Measurements from ENCODE around the gene TTLL9. TPM values are rescaled to one million over a fixed set of nuclear protein-coding genes. Genes with fewer than 3 reads are reported as not detected.

The TTLL9 gene
- polyA plus RNA-seq, 1 of the 3 experiments (the other 2 are of a cell fraction), result 0.23 TPM

DNA sequence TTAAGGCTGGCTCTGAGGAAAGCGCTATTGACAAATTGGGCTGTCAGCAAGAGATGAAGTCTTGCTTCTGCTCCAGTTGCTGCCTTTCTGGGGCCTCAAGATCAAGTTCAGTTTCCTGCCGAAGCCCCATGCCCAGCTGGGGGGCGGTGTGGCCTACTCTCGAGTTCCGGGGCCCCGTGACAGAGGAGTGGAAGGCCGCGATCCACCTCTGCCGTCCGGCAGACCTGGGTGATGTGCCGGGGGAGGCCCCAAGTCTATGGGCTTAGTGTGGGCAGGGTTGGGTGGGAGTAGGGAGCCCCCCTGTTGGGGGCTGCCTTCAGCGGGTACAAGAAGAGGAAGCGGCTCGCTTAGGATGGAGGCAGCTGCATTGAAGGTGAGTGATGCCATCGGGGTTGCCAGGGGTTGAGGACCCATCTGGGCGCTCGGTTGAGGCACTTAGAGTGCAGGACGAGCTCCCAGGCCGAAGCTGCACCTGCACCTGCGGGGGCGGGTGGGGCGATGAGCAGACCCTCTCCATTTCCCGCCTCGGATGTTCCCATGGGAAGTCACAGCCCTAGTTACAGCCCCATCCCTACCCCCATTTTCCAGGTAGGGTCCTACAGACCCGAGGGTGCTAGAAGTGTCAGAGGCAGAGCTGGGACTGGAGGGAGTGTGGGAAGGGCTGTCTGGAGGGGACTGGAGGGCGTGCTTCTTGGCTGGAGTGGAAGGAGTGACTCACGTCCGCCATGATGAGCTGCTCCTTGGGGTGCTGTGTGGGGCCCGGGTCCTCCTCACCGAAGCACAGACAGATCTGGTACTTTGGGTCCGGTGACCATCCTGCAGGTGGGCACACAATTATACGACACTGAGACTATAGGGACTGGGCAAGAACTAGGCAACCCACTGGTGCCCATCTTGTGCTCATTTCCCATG lies 22.1 kb upstream of the TTLL9 start:
- Histone ChIP-seq H3K4me3 (ENCODE audit: low read depth in 2 of 2, low read length in 1 of 2) (no peak overlapping the region), H3K4me2 (no peak overlapping the region), H3K9me2 (no peaks in the 10 kb centered on the region), H3K27ac (ENCODE audit: low read depth in 2 of 2, low read length in 1 of 2) (no peak overlapping the region), H3K79me2 (ENCODE audit: insufficient read depth) (no peaks in the 10 kb centered on the region), H3F3A (replicated peaks; ENCODE audit: insufficient read depth) (no peaks in the 10 kb centered on the region), H3K9ac (no peak overlapping the region), H3K4me1 (ENCODE audit: control insufficient read depth in 1 of 2, insufficient read depth in 2 of 2, low read depth in 1 of 2, low read length in 1 of 2) (peaks cover 4 to 6% of the 10 kb centered on the region in 2 experiments; a peak in 2 of 4 replicates), H2AFZ (ENCODE audit: low read depth) (no peak overlapping the region), H3K36me3 (replicated peaks in 1 of 2; ENCODE audit: control insufficient read depth in 1 of 2, insufficient read depth in 2 of 2, low read length in 1 of 2) (no peaks in the 10 kb centered on the region), H3K9me3 (no peaks in the 10 kb centered on the region), H3K27me3 (ENCODE audit: insufficient read depth) (no peaks in the 10 kb centered on the region; the same call in 1 of the 2 replicates), H4K20me1 (ENCODE audit: insufficient read depth) (no peaks in the 10 kb centered on the region)
- CTCF ChIA-PET, result interaction anchor here (1.1 to 5.4 kb wide), 9 partner anchors 7 to 188 kb away, joined by 3 to 86 read pairs (median 27); partner anchors contain the start of gene PDRG1
- 86% methylated on average over 27 of the region's 32 CpGs for WGBS (ENCODE audit: low lambda C conversion rate)
- TF ChIP-seq, protein P1, sequence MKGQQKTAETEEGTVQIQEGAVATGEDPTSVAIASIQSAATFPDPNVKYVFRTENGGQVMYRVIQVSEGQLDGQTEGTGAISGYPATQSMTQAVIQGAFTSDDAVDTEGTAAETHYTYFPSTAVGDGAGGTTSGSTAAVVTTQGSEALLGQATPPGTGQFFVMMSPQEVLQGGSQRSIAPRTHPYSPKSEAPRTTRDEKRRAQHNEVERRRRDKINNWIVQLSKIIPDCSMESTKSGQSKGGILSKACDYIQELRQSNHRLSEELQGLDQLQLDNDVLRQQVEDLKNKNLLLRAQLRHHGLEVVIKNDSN (IDR thresholded peaks at IDR 0.05; ENCODE audit: borderline replicate concordance, low read depth), result no peak
- TF ChIP-seq PBX3 (IDR thresholded peaks at IDR 0.05) (no peak), TEAD4 (IDR thresholded peaks at IDR 0.05; ENCODE audit: borderline replicate concordance, insufficient read depth) (no peak), SIN3A (IDR thresholded peaks at IDR 0.05; ENCODE audit: borderline replicate concordance, low read depth, low read length) (no peak), ELF1 (IDR thresholded peaks at IDR 0.05) (no peak), SMC3 (IDR thresholded peaks at IDR 0.05; ENCODE audit: low read depth, low read length) (no peak), RCOR1 (IDR thresholded peaks at IDR 0.05; ENCODE audit: low read length) (no peak), FOSL2 (IDR thresholded peaks at IDR 0.05; ENCODE audit: borderline replicate concordance, low read depth) (no peak), YY1 (IDR thresholded peaks at IDR 0.05; ENCODE audit: low read depth) (no peak), FOXJ3 (CRISPR knock-in tag; IDR thresholded peaks at IDR 0.05) (no peak), USF2 (IDR thresholded peaks at IDR 0.05; ENCODE audit: borderline replicate concordance, low read depth, low read length) (no peak), JUND (IDR thresholded peaks at IDR 0.05) (no peak), FOXM1 (IDR thresholded peaks at IDR 0.05; ENCODE audit: low read depth) (no peak)
- TF ChIP-seq, protein P2, sequence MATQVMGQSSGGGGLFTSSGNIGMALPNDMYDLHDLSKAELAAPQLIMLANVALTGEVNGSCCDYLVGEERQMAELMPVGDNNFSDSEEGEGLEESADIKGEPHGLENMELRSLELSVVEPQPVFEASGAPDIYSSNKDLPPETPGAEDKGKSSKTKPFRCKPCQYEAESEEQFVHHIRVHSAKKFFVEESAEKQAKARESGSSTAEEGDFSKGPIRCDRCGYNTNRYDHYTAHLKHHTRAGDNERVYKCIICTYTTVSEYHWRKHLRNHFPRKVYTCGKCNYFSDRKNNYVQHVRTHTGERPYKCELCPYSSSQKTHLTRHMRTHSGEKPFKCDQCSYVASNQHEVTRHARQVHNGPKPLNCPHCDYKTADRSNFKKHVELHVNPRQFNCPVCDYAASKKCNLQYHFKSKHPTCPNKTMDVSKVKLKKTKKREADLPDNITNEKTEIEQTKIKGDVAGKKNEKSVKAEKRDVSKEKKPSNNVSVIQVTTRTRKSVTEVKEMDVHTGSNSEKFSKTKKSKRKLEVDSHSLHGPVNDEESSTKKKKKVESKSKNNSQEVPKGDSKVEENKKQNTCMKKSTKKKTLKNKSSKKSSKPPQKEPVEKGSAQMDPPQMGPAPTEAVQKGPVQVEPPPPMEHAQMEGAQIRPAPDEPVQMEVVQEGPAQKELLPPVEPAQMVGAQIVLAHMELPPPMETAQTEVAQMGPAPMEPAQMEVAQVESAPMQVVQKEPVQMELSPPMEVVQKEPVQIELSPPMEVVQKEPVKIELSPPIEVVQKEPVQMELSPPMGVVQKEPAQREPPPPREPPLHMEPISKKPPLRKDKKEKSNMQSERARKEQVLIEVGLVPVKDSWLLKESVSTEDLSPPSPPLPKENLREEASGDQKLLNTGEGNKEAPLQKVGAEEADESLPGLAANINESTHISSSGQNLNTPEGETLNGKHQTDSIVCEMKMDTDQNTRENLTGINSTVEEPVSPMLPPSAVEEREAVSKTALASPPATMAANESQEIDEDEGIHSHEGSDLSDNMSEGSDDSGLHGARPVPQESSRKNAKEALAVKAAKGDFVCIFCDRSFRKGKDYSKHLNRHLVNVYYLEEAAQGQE (IDR thresholded peaks at IDR 0.05; ENCODE audit: low read depth, low read length), result no peak
- TF ChIP-seq, protein P3, sequence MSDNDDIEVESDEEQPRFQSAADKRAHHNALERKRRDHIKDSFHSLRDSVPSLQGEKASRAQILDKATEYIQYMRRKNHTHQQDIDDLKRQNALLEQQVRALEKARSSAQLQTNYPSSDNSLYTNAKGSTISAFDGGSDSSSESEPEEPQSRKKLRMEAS (IDR thresholded peaks at IDR 0.05; ENCODE audit: low read depth), result no peak
- POLR2A ChIA-PET, result no interaction called here
- no peak for DNase-seq

Measured in SK-N-SH (cell line).